Measurements from ENCODE around the gene SMARCA1. TPM values are rescaled to one million over a fixed set of nuclear protein-coding genes. Genes with fewer than 3 reads are reported as not detected.

SMARCA1 gene
- total and polyA plus RNA-seq, 10 of the 15 experiments (the other 5 are each of a cell fraction or from before 2014, with no cell fraction given) = 0.02 to 0.31 (median 0.08) TPM; not detected in 3

DNA sequence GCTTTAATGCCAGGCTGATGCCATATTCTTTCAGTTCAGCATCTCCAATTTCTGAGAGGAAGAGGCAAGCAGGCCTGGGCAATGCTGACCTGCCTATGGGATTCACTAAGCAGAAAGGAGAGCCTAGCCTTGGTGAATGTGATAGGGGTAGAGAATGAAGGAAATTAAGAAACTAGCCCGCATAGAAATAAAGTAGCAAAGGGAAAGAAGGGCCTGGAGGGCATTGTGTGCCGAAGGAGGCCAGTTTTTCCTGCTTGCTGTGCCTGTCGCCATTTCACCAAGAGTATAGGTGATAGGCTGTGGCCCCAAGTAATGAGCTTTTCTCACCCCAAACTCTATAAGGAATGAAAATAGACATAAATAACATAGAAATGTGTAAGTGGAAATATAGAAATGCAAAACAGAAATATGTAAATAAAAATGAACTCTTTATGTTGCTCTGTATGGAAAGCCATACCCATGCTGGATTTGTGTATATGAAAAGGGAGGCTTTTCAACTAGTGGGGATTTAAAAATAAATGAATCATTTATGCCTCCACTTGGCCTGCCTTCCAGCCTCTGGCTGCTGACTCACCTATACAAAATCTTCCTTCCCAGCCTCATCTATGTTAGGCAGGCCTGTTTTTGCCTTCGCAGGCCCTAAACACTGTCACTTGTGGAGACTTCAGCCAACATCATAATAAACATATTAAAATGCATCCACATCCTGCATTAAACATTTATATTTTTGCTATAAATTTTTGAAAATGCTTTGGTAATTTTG lies 11.7 kb upstream of the SMARCA1 start:
- Histone ChIP-seq H3K4me2 (ENCODE audit: control insufficient read depth, insufficient read depth) (no peak overlapping the region), H3K4me3 (no peak overlapping the region), H3K4me1 (ENCODE audit: control insufficient read depth, insufficient read depth, low read length) (no peaks in the 10 kb centered on the region), H3K9ac (ENCODE audit: control insufficient read depth, insufficient read depth, low read length) (no peak overlapping the region), H3K36me3 (ENCODE audit: control insufficient read depth in 2 of 2, insufficient read depth in 2 of 2, low read length in 1 of 2) (no peaks in the 10 kb centered on the region), H4K20me1 (ENCODE audit: control insufficient read depth, insufficient read depth) (no peaks in the 10 kb centered on the region), H2AFZ (ENCODE audit: control insufficient read depth, low read depth, low read length) (no peak overlapping the region), H3K27me3 (replicated peaks in 1 of 2; ENCODE audit: control insufficient read depth in 2 of 2, insufficient read depth in 2 of 2, low read length in 1 of 2) (no peaks in the 10 kb centered on the region), H3K27ac (ENCODE audit: control insufficient read depth, insufficient read depth) (no peak overlapping the region), H3K9me3 (replicated peaks; ENCODE audit: control insufficient read depth, insufficient read depth, low read length) (no peaks in the 10 kb centered on the region), H3K79me2 (ENCODE audit: control insufficient read depth, insufficient read depth, low read length) (no peaks in the 10 kb centered on the region)
- no TSS peak for BruUV-seq (replicated peaks)
- TF ChIP-seq, protein P1, sequence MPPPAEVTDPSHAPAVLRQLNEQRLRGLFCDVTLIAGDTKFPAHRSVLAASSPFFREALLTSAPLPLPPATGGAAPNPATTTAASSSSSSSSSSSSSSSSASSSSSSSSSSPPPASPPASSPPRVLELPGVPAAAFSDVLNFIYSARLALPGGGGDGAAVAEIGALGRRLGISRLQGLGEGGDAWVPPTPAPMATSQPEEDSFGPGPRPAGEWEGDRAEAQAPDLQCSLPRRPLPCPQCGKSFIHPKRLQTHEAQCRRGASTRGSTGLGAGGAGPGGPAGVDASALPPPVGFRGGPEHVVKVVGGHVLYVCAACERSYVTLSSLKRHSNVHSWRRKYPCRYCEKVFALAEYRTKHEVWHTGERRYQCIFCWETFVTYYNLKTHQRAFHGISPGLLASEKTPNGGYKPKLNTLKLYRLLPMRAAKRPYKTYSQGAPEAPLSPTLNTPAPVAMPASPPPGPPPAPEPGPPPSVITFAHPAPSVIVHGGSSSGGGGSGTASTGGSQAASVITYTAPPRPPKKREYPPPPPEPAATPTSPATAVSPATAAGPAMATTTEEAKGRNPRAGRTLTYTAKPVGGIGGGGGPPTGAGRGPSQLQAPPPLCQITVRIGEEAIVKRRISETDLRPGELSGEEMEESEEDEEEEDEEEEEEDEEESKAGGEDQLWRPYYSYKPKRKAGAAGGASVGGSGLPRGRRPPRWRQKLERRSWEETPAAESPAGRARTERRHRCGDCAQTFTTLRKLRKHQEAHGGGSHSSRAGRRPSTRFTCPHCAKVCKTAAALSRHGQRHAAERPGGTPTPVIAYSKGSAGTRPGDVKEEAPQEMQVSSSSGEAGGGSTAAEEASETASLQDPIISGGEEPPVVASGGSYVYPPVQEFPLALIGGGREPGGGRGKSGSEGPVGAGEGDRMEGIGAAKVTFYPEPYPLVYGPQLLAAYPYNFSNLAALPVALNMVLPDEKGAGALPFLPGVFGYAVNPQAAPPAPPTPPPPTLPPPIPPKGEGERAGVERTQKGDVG (CRISPR knock-in tag; IDR thresholded peaks at IDR 0.05) = no peak
- TF ChIP-seq IRF4 (IDR thresholded peaks at IDR 0.05; ENCODE audit: low read depth, low read length) = no peak
- TF ChIP-seq LARP7 (IDR thresholded peaks at IDR 0.05) = no peak
- no peak for TF ChIP-seq TCF12 (IDR thresholded peaks at IDR 0.05; ENCODE audit: low read depth, low read length)
- no peak for TF ChIP-seq BHLHE40 (IDR thresholded peaks at IDR 0.05; ENCODE audit: borderline replicate concordance in 1 of 2, low read depth in 2 of 2, low read length in 1 of 2)
- TF ChIP-seq, protein P2, sequence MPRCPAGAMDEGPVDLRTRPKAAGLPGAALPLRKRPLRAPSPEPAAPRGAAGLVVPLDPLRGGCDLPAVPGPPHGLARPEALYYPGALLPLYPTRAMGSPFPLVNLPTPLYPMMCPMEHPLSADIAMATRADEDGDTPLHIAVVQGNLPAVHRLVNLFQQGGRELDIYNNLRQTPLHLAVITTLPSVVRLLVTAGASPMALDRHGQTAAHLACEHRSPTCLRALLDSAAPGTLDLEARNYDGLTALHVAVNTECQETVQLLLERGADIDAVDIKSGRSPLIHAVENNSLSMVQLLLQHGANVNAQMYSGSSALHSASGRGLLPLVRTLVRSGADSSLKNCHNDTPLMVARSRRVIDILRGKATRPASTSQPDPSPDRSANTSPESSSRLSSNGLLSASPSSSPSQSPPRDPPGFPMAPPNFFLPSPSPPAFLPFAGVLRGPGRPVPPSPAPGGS (IDR thresholded peaks at IDR 0.05; ENCODE audit: borderline replicate concordance, insufficient read depth, low read depth, low read length, poor library complexity, severe bottlenecking) = no peak
- TF ChIP-seq NR2C2 (IDR thresholded peaks at IDR 0.05; ENCODE audit: borderline replicate concordance, control insufficient read depth, insufficient read length, low read depth) = no peak
- no peak for TF ChIP-seq POU2F2 (IDR thresholded peaks at IDR 0.05; ENCODE audit: borderline replicate concordance, low read depth, low read length)
- TF ChIP-seq YBX1 (IDR thresholded peaks at IDR 0.05) = no peak
- TF ChIP-seq STAT1 (conservative IDR thresholded peaks at IDR 0.05) = no peak
- no peak for TF ChIP-seq ZSCAN29 (IDR thresholded peaks at IDR 0.05)
- TF ChIP-seq, protein P3, sequence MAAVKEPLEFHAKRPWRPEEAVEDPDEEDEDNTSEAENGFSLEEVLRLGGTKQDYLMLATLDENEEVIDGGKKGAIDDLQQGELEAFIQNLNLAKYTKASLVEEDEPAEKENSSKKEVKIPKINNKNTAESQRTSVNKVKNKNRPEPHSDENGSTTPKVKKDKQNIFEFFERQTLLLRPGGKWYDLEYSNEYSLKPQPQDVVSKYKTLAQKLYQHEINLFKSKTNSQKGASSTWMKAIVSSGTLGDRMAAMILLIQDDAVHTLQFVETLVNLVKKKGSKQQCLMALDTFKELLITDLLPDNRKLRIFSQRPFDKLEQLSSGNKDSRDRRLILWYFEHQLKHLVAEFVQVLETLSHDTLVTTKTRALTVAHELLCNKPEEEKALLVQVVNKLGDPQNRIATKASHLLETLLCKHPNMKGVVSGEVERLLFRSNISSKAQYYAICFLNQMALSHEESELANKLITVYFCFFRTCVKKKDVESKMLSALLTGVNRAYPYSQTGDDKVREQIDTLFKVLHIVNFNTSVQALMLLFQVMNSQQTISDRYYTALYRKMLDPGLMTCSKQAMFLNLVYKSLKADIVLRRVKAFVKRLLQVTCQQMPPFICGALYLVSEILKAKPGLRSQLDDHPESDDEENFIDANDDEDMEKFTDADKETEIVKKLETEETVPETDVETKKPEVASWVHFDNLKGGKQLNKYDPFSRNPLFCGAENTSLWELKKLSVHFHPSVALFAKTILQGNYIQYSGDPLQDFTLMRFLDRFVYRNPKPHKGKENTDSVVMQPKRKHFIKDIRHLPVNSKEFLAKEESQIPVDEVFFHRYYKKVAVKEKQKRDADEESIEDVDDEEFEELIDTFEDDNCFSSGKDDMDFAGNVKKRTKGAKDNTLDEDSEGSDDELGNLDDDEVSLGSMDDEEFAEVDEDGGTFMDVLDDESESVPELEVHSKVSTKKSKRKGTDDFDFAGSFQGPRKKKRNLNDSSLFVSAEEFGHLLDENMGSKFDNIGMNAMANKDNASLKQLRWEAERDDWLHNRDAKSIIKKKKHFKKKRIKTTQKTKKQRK (IDR thresholded peaks at IDR 0.05; ENCODE audit: low read depth, low read length) = no peak
- no peak for TF ChIP-seq HCFC1 (IDR thresholded peaks at IDR 0.05; ENCODE audit: low read length)
- ATAC-seq (no peak), DNase-seq (ENCODE audit: low read depth, low spot score) (no peak), FAIRE-seq (no peak)
- SMC1A ChIA-PET (ENCODE audit: uncharacterized antibody, unreplicated experiment) = no interaction called here
- POLR2A ChIA-PET = no interaction called here
- intact Hi-C loops (cut with micrococcal nuclease; ENCODE audit: unreplicated experiment) = no loop called here
- in situ Hi-C loops (cut with MboI) = no loop called here
- RAD21 ChIA-PET (ENCODE audit: unreplicated experiment) = no interaction called here
- CTCF ChIA-PET = no interaction called here
- WGBS (ENCODE audit: insufficient coverage, insufficient replicate concordance, low lambda C conversion rate, missing lambda C conversion rate) = 32% methylated on average over 4 of the region's 4 CpGs

All from GM12878 (cell line).